H9 (cell line): Measurements from ENCODE around the gene OXER1. TPM values are rescaled to one million over a fixed set of nuclear protein-coding genes. Genes with fewer than 3 reads are reported as not detected.

Experiments
- DNase-seq: peaks from one replicate; pipeline ENCODE4 v3.0.0-alpha.2; 2017
- H2AFZ ChIP-seq: one replicate; pipeline ENCODE4 v1.6.1; 2013; ENCODE audit warnings: mild to moderate bottlenecking, low read length, control low read depth, moderate library complexity
- H2AK5ac ChIP-seq: 2 replicates; pipeline ENCODE4 v1.6.1; 2013; ENCODE audit warnings: low read length, control low read depth, mixed read lengths; ENCODE audit not compliant: insufficient read length
- H2BK120ac ChIP-seq: one replicate; pipeline ENCODE4 v1.6.1; 2013; ENCODE audit warnings: low read depth, mild to moderate bottlenecking, low read length, control low read depth, inconsistent platforms; ENCODE audit not compliant: poor library complexity, severe bottlenecking
- H2BK12ac ChIP-seq: 2 replicates; pipeline ENCODE4 v1.6.1; 2013; ENCODE audit warnings: low read length, control low read depth, mixed read lengths, low read depth; ENCODE audit not compliant: insufficient read length
- H2BK15ac ChIP-seq: 2 replicates; pipeline ENCODE4 v1.6.1; 2013; ENCODE audit warnings: low read depth, low read length, control low read depth
- H2BK20ac ChIP-seq: one replicate; pipeline ENCODE4 v1.6.1; 2013; ENCODE audit warnings: low read depth, mild to moderate bottlenecking, low read length, control low read depth, inconsistent platforms; ENCODE audit not compliant: poor library complexity, severe bottlenecking
- H2BK5ac ChIP-seq: 2 replicates; pipeline ENCODE4 v1.6.1; 2013; ENCODE audit warnings: low read length, control low read depth, mixed read lengths; ENCODE audit not compliant: insufficient read length
- H3K14ac ChIP-seq: 2 replicates; pipeline ENCODE4 v1.6.1; 2013; ENCODE audit warnings: low read length, control low read depth; ENCODE audit not compliant: insufficient read depth
- H3K18ac ChIP-seq: 2 replicates; pipeline ENCODE4 v1.6.1; 2013; ENCODE audit warnings: low read depth, mild to moderate bottlenecking, mixed read lengths, low read length, control low read depth; ENCODE audit not compliant: insufficient read length
- H3K23ac ChIP-seq: 2 replicates; pipeline ENCODE4 v1.6.1; 2013; ENCODE audit warnings: low read length, control low read depth, mixed read lengths, low read depth; ENCODE audit not compliant: insufficient read length
- H3K23me2 ChIP-seq: 2 replicates; pipeline ENCODE4 v1.6.1; 2013; ENCODE audit warnings: low read depth, mild to moderate bottlenecking, mixed read lengths, low read length, control low read depth; ENCODE audit not compliant: insufficient read length, poor library complexity, severe bottlenecking
- H3K27ac ChIP-seq: 2 replicates; pipeline ENCODE4 v1.5.1; 2013; ENCODE audit warnings: low read length, control low read depth, mixed read lengths, low read depth; ENCODE audit not compliant: insufficient read length
- H3K27me3 ChIP-seq: 2 replicates; pipeline ENCODE4 v1.6.1; 2013; ENCODE audit warnings: low read length, control low read depth, inconsistent platforms; ENCODE audit not compliant: insufficient read depth
- H3K4ac ChIP-seq: 2 replicates; pipeline ENCODE4 v1.6.1; 2013; ENCODE audit warnings: low read depth, mild to moderate bottlenecking, control low read depth, inconsistent platforms, low read length, moderate library complexity
- H3K4me1 ChIP-seq: 2 replicates; pipeline ENCODE4 v1.6.1; 2013; ENCODE audit warnings: low read length, control low read depth, inconsistent platforms; ENCODE audit not compliant: insufficient read depth
- H3K4me2 ChIP-seq: 2 replicates; pipeline ENCODE4 v1.6.1; 2013; ENCODE audit warnings: low read length, control low read depth, mixed read lengths; ENCODE audit not compliant: insufficient read length, insufficient read depth
- H3K56ac ChIP-seq: 2 replicates; pipeline ENCODE4 v1.6.1; 2013; ENCODE audit warnings: low read depth, mild to moderate bottlenecking, mixed read lengths, low read length, control low read depth; ENCODE audit not compliant: insufficient read length
- H3K79me1 ChIP-seq: 2 replicates; pipeline ENCODE4 v1.6.1; 2013; ENCODE audit warnings: low read depth, mild to moderate bottlenecking, moderate library complexity, low read length, control low read depth, inconsistent platforms; ENCODE audit not compliant: insufficient read depth, poor library complexity, severe bottlenecking
- H3K79me2 ChIP-seq: 2 replicates; pipeline ENCODE4 v1.6.1; 2013; ENCODE audit warnings: low read length, control low read depth, inconsistent platforms; ENCODE audit not compliant: insufficient read depth
- H3K9ac ChIP-seq: 2 replicates; pipeline ENCODE4 v1.6.1; 2013; ENCODE audit warnings: low read length, control low read depth, mixed read lengths; ENCODE audit not compliant: insufficient read length; ENCODE audit errors: extremely low read depth
- H3K9me3 ChIP-seq: one replicate; pipeline ENCODE4 v1.6.1; 2013; ENCODE audit warnings: low read depth, low read length, inconsistent platforms; ENCODE audit not compliant: control insufficient read depth
- H3T11ph ChIP-seq: one replicate; pipeline ENCODE4 v1.6.1; 2013; ENCODE audit warnings: mild to moderate bottlenecking, low read length, control low read depth, inconsistent platforms
- H4K20me1 ChIP-seq: one replicate; pipeline ENCODE4 v1.6.1; 2013; ENCODE audit not compliant: control insufficient read depth, insufficient read length, insufficient read depth
- H4K5ac ChIP-seq: 2 replicates; pipeline ENCODE4 v1.6.1; 2013; ENCODE audit warnings: low read depth, mild to moderate bottlenecking, mixed read lengths, low read length, control low read depth; ENCODE audit not compliant: insufficient read length
- H4K8ac ChIP-seq: replicated peaks from 2 replicates; pipeline ENCODE4 v1.6.1; 2013; ENCODE audit warnings: low read length, control low read depth, mixed read lengths, low read depth; ENCODE audit not compliant: insufficient read length
- H4K91ac ChIP-seq: 2 replicates; pipeline ENCODE4 v1.6.1; 2013; ENCODE audit warnings: low read depth, mild to moderate bottlenecking, moderate library complexity, mixed read lengths, low read length, control low read depth; ENCODE audit not compliant: insufficient read length
- H3K27ac Mint-ChIP-seq, 3 experiments: 2 replicates in 2 of 3; 3 replicates in 1 of 3; pipeline ENCODE4 v1.8.0; 2020 to 2021; ENCODE audit warnings: mixed read lengths in 3 of 3, mild to moderate bottlenecking in 1 of 3, moderate library complexity in 1 of 3
- H3K27me3 Mint-ChIP-seq: 2 replicates; pipeline ENCODE4 v1.8.0; 2021; ENCODE audit warnings: low read depth, mild to moderate bottlenecking, moderate library complexity, mixed read lengths
- H3K36me3 Mint-ChIP-seq, 3 experiments: 2 replicates in 2 of 3; 3 replicates in 1 of 3; pipeline ENCODE4 v1.8.0; 2020 to 2021; ENCODE audit warnings: low read depth in 3 of 3, mixed read lengths in 3 of 3; ENCODE audit not compliant: insufficient read depth in 1 of 3
- H3K4me1 Mint-ChIP-seq, 2 experiments: 2 replicates each; pipeline ENCODE4 v1.8.0; 2020; ENCODE audit warnings: mixed read lengths in 2 of 2
- H3K4me3 Mint-ChIP-seq, 2 experiments: 2 replicates in 1 of 2; 3 replicates in 1 of 2; pipeline ENCODE4 v1.8.0; 2020 to 2021; ENCODE audit warnings: mild to moderate bottlenecking in 2 of 2, mixed read lengths in 2 of 2, moderate library complexity in 1 of 2
- H3K9me3 Mint-ChIP-seq, 2 experiments: 2 replicates in 1 of 2; 3 replicates in 1 of 2; pipeline ENCODE4 v1.8.0; 2020; ENCODE audit warnings: mild to moderate bottlenecking in 2 of 2, mixed read lengths in 2 of 2, moderate library complexity in 1 of 2
- CTCF ChIP-seq: fragments of 200-600 bp; sonication (generic); conservative IDR thresholded peaks from 3 replicates; pipeline ENCODE4 v1.8.0; 2021; ENCODE audit warnings: antibody characterized with exemption, mild to moderate bottlenecking
- WGBS: extraction: QIAGEN DNeasy Blood & Tissue Kit; methylation state at CpG from one replicate; pipeline ENCODE4 v1.1.7; 2013; ENCODE audit warnings: missing lambda C conversion rate, low lambda C conversion rate, mixed read lengths; ENCODE audit not compliant: insufficient read length; ENCODE audit errors: extremely low coverage; 5-methylcytosine and 5-hydroxymethylcytosine counted together
- total RNA-seq: library from RNA; stranded (reverse); gene quantifications from 2 replicates; pipeline ENCODE4 v1.2.1, GENCODE V29; 2021

OXER1 gene
- total RNA-seq, 1 experiment from 2014 or later: 1.6 TPM

- H3K4me1 ChIP-seq: peaks cover 6% of the 10 kb centered on the region; the same call in 1 of the 2 replicates
- H2BK12ac ChIP-seq: no peak overlapping the region
- no peak for TF ChIP-seq CTCF
- H2BK15ac ChIP-seq: no peak overlapping the region
- peaks cover 13 to 14% of the 10 kb centered on the region in 2 experiments for H3K4me1 Mint-ChIP-seq
- H3K27me3 Mint-ChIP-seq: no peaks in the 10 kb centered on the region; the same call in 1 of the 2 replicates
- H3K14ac ChIP-seq: no peak overlapping the region
- H4K20me1 ChIP-seq: no peaks in the 10 kb centered on the region
- H3K27ac Mint-ChIP-seq: peak overlapping the region in 1 of 3 experiments; percentile 79; a peak in 2 of 7 replicates
- no peak overlapping the region for H4K8ac ChIP-seq
- no peak overlapping the region for H3K27ac ChIP-seq
- no peak overlapping the region for H4K5ac ChIP-seq
- no peak overlapping the region for H3K4ac ChIP-seq
- no peak overlapping the region for H3K56ac ChIP-seq
- H3K9me3 ChIP-seq: no peaks in the 10 kb centered on the region
- H3K27me3 ChIP-seq: no peaks in the 10 kb centered on the region
- H3K79me1 ChIP-seq: no peaks in the 10 kb centered on the region
- H3T11ph ChIP-seq: no peak overlapping the region
- no peaks in the 10 kb centered on the region for H3K23me2 ChIP-seq
- no peak overlapping the region for H3K9ac ChIP-seq
- peaks cover 7 to 12% (median 10%) of the 10 kb centered on the region in 3 experiments for H3K36me3 Mint-ChIP-seq
- DNase-seq: no peak
- H2BK5ac ChIP-seq: no peak overlapping the region
- H2AK5ac ChIP-seq: no peak overlapping the region
- H2AFZ ChIP-seq: no peak overlapping the region
- no CpG with 5 or more reads among the region's 2 CpGs for WGBS
- no peak overlapping the region for H3K4me2 ChIP-seq
- H3K9me3 Mint-ChIP-seq: peaks cover 6 to 10% of the 10 kb centered on the region in 2 experiments; a peak in 4 of 5 replicates
- no peak overlapping the region for H3K18ac ChIP-seq
- H3K79me2 ChIP-seq: no peaks in the 10 kb centered on the region
- no peak overlapping the region for H2BK20ac ChIP-seq
- H4K91ac ChIP-seq: no peak overlapping the region
- no peak overlapping the region for H3K23ac ChIP-seq
- no peak overlapping the region for H2BK120ac ChIP-seq
- H3K4me3 Mint-ChIP-seq: no peak overlapping the region
Measured at GRCh38 chr2:42724886-42725285, 39.0 kb downstream of the OXER1 start.
